ENCODE data around the gene ZNF576.
"Not testable (repeated sequence)": the region's sequence is repeated elsewhere in the genome, so short reads cannot be mapped to it uniquely, and the experiment has no call there.

Gene ZNF576

GRCh38 chr19:43625918-43626579, 29.7 kb downstream of the ZNF576 start:
- DNase-seq (ENCODE audit: low spot score), result no peak

GRCh38 chr19:43626838-43627237, 30.4 kb downstream of the ZNF576 start:
- no peak for DNase-seq (ENCODE audit: low spot score)

GRCh38 chr19:43628646-43629326, 32.4 kb downstream of the ZNF576 start:
- no peak for DNase-seq (ENCODE audit: low spot score)

- DNase-seq (ENCODE audit: low spot score), result no peak
These were observed 35.1 kb downstream of the ZNF576 start for GRCh38 chr19:43631491-43631890.

- no peak for DNase-seq (ENCODE audit: low spot score)
These were observed 37.1 kb downstream of the ZNF576 start for GRCh38 chr19:43633520-43633919.

- no peak for DNase-seq (ENCODE audit: low spot score)
These were observed 37.7 kb downstream of the ZNF576 start for GRCh38 chr19:43634068-43634467.

GRCh38 chr19:43634506-43634871, 38.1 kb downstream of the ZNF576 start:
- no peak for DNase-seq (ENCODE audit: low spot score)

- no peak for DNase-seq (ENCODE audit: low spot score)
These were observed 38.6 kb downstream of the ZNF576 start for GRCh38 chr19:43634872-43635560.

- DNase-seq (ENCODE audit: low spot score), result not testable (repeated sequence)
These were observed 39.2 kb downstream of the ZNF576 start for GRCh38 chr19:43635561-43635940.

- no peak for DNase-seq (ENCODE audit: low spot score)
These were observed 39.8 kb downstream of the ZNF576 start for GRCh38 chr19:43636121-43636683.

GRCh38 chr19:43638214-43638994, 42.0 kb downstream of the ZNF576 start:
- DNase-seq (ENCODE audit: low spot score), result no peak

- no peak for DNase-seq (ENCODE audit: low spot score)
These were observed 42.7 kb downstream of the ZNF576 start for GRCh38 chr19:43638995-43639518.

GRCh38 chr19:43639519-43640423, 43.4 kb downstream of the ZNF576 start, which contains the start of gene CADM4:
TSS of gene CADM4 (minus strand) at chr19:43639850. CDS start at chr19:43639790, 60 bp downstream.
- no peak for DNase-seq (ENCODE audit: low spot score)

- DNase-seq (ENCODE audit: low spot score), result no peak
These were observed 44.0 kb downstream of the ZNF576 start for GRCh38 chr19:43640424-43640757.

- DNase-seq (ENCODE audit: low spot score), result no peak
These were observed 44.9 kb downstream of the ZNF576 start for GRCh38 chr19:43641333-43641732.

- DNase-seq (ENCODE audit: low spot score), result no peak
These were observed 46.1 kb downstream of the ZNF576 start for GRCh38 chr19:43642531-43642930.

GRCh38 chr19:43643326-43643725, 46.9 kb downstream of the ZNF576 start:
- DNase-seq (ENCODE audit: low spot score), result no peak

- DNase-seq (ENCODE audit: low spot score), result no peak
These were observed 47.8 kb downstream of the ZNF576 start for GRCh38 chr19:43644181-43644580.

- DNase-seq (ENCODE audit: low spot score), result no peak
These were observed 52.2 kb downstream of the ZNF576 start for GRCh38 chr19:43648633-43649032.

GRCh38 chr19:43649514-43649913, 53.1 kb downstream of the ZNF576 start:
- DNase-seq (ENCODE audit: low spot score), result no peak

All from SK-N-DZ (cell line).